Activated B cell treated with CpG ODN at 0.5 μM for 24 hours (primary cell): ENCODE results near the gene CPEB4. TPM values are rescaled to one million over a fixed set of nuclear protein-coding genes. Genes with fewer than 3 reads are reported as not detected.

ENCODE experiments used
- ATAC-seq: fragments of 200-7000 bp; cut with Tn5 transposase; one replicate; pipeline ENCODE4 v1.10.0; 2021; ENCODE audit warnings: low read depth, mild to moderate bottlenecking, moderate library complexity
- CTCF ChIA-PET: fragments of 350-600 bp; sonication (Branson Sonifier 250); formaldehyde crosslinking; loops from one replicate; lab custom pipeline; 2021; ENCODE audit warnings: antibody characterized with exemption; lab: Charles Lee
- POLR2A ChIA-PET: fragments of 350-600 bp; sonication (Branson Sonifier 250); formaldehyde crosslinking; loops from one replicate; lab custom pipeline; 2021; ENCODE audit warnings: antibody characterized with exemption; lab: Charles Lee
- DNase-seq: peaks from one replicate; pipeline ENCODE4 v3.0.0; 2022
- H3K27ac Mint-ChIP-seq: one replicate; pipeline ENCODE4 v1.8.0; 2020; ENCODE audit warnings: mixed read lengths
- H3K27me3 Mint-ChIP-seq: one replicate; pipeline ENCODE4 v1.8.0; 2021; ENCODE audit warnings: mixed read lengths
- H3K36me3 Mint-ChIP-seq: one replicate; pipeline ENCODE4 v1.8.0; 2021; ENCODE audit warnings: low read depth, mixed read lengths
- H3K4me1 Mint-ChIP-seq: one replicate; pipeline ENCODE4 v1.8.0; 2021; ENCODE audit warnings: mixed read lengths
- H3K4me3 Mint-ChIP-seq: one replicate; pipeline ENCODE4 v1.8.0; 2020; ENCODE audit warnings: mild to moderate bottlenecking, mixed read lengths
- H3K9me3 Mint-ChIP-seq: one replicate; pipeline ENCODE4 v1.8.0; 2020; ENCODE audit warnings: mixed read lengths
- CTCF ChIP-seq: fragments of 200-600 bp; IDR thresholded peaks from one replicate; pipeline ENCODE4 v1.8.0; 2022; ENCODE audit warnings: antibody characterized with exemption, mild to moderate bottlenecking
- intact Hi-C: fragments of 100-400 bp; cut with micrococcal nuclease; formaldehyde crosslinking; loops from one replicate; pipeline ENCODE4 v1.15.1; 2024
- total RNA-seq: library from RNA; stranded (reverse); gene quantifications from 2 replicates; pipeline ENCODE4 v1.2.3, GENCODE V29; 2022

The CPEB4 gene
- total RNA-seq, 1 donor from 2014 or later = 30.0 TPM

- Mint-ChIP-seq H3K27ac (no peak overlapping the region), H3K36me3 (no peaks in the 10 kb centered on the region), H3K27me3 (peaks cover 6% of the 10 kb centered on the region), H3K4me3 (no peak overlapping the region), H3K9me3 (no peaks in the 10 kb centered on the region), H3K4me1 (peaks cover 7% of the 10 kb centered on the region)
- ATAC-seq = no peak
- DNase-seq = no peak
- no peak for TF ChIP-seq CTCF
- CTCF ChIA-PET = no interaction called here
- POLR2A ChIA-PET = no interaction called here
- intact Hi-C loops = no loop called here
Observed at GRCh38 chr5:173855162-173855994, 32.8 kb upstream of the CPEB4 start.

- POLR2A ChIA-PET = no interaction called here
- Mint-ChIP-seq H3K4me3 (no peak overlapping the region), H3K27me3 (peaks cover 6% of the 10 kb centered on the region), H3K9me3 (no peaks in the 10 kb centered on the region), H3K4me1 (peaks cover 7% of the 10 kb centered on the region), H3K36me3 (no peaks in the 10 kb centered on the region), H3K27ac (no peak overlapping the region)
- TF ChIP-seq CTCF = no peak
- ATAC-seq = no peak
- CTCF ChIA-PET = no interaction called here
- DNase-seq = no peak
- intact Hi-C loops = no loop called here
Observed at GRCh38 chr5:173855995-173856656, 32.0 kb upstream of the CPEB4 start.

GRCh38 chr5:173857234-173857633 is 30.9 kb upstream of the CPEB4 start:
- ChIA-PET POLR2A (no interaction called here), CTCF (no interaction called here)
- Mint-ChIP-seq H3K4me1 (peaks cover 7% of the 10 kb centered on the region), H3K27ac (no peak overlapping the region), H3K9me3 (no peaks in the 10 kb centered on the region), H3K27me3 (peaks cover 6% of the 10 kb centered on the region), H3K36me3 (no peaks in the 10 kb centered on the region), H3K4me3 (no peak overlapping the region)
- DNase-seq (no peak), ATAC-seq (no peak)
- intact Hi-C loops = no loop called here
- TF ChIP-seq CTCF = no peak

GRCh38 chr5:173858021-173858669 is 30.0 kb upstream of the CPEB4 start:
- Mint-ChIP-seq H3K27ac (no peak overlapping the region), H3K9me3 (no peaks in the 10 kb centered on the region), H3K4me3 (no peak overlapping the region), H3K36me3 (no peaks in the 10 kb centered on the region), H3K4me1 (peaks cover 7% of the 10 kb centered on the region), H3K27me3 (peaks cover 6% of the 10 kb centered on the region)
- ATAC-seq (no peak), DNase-seq (no peak)
- TF ChIP-seq CTCF = no peak
- ChIA-PET POLR2A (no interaction called here), CTCF (interaction anchor here (0.7 kb wide), 1 partner anchor 17 kb away, joined by 3 read pairs; no protein-coding TSS in a partner anchor)
- intact Hi-C loops = no loop called here
